Loucy (cell line): Measurements from ENCODE around the gene ZFHX2.

Experiments used
- EZH2phosphoT487 ChIP-seq: fragments of 200-600 bp; IDR thresholded peaks from 2 replicates; pipeline ENCODE4 v1.6.1; 2018; ENCODE audit warnings: antibody characterized with exemption, mild to moderate bottlenecking, moderate library complexity, borderline replicate concordance
- TF ChIP-seq, protein P1 (sequence below): fragments of 200-600 bp; sonication (generic); conservative IDR thresholded peaks from 2 replicates; pipeline ENCODE4 v1.5.1; 2014; ENCODE audit warnings: mild to moderate bottlenecking, antibody characterized with exemption, low read length

DNA sequence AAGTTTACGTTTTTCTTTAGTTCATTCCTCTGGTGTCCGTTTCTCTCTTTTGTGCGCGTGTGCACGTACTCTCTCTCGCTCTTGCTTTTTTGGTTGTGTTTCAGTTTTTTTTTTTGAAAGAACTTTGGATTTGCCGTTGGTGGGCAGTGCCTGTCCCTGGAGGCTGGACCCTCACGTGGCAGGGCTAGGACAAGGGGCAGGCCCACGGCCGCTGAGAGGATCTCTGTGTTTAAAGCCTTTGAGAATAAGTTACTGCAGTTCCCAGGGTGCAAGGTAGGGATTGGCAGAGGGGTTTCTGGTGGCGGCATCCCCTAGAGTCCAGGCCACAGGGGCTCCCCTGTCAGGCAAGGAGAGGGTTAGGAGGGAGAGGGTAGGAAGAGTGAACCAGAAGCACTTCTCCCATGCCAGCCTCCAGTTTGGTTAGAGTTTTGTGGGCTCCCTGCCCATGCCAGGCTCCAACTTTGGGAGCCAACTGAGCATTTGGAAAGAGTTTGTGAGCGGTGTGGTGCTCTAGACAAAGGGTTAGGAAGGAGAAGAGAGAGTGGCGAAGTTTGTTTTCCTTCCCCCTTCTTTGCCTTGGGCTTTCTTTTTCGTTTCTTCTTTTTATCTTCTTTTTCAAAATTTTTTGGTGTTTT, 30.5 kb downstream of the ZFHX2 start:
- TF ChIP-seq, protein P1, sequence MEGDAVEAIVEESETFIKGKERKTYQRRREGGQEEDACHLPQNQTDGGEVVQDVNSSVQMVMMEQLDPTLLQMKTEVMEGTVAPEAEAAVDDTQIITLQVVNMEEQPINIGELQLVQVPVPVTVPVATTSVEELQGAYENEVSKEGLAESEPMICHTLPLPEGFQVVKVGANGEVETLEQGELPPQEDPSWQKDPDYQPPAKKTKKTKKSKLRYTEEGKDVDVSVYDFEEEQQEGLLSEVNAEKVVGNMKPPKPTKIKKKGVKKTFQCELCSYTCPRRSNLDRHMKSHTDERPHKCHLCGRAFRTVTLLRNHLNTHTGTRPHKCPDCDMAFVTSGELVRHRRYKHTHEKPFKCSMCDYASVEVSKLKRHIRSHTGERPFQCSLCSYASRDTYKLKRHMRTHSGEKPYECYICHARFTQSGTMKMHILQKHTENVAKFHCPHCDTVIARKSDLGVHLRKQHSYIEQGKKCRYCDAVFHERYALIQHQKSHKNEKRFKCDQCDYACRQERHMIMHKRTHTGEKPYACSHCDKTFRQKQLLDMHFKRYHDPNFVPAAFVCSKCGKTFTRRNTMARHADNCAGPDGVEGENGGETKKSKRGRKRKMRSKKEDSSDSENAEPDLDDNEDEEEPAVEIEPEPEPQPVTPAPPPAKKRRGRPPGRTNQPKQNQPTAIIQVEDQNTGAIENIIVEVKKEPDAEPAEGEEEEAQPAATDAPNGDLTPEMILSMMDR = no peak
- TF ChIP-seq EZH2phosphoT487 = no peak
